ENCODE results near the gene STAB1. TPM values are rescaled to one million over a fixed set of nuclear protein-coding genes. Genes with fewer than 3 reads are reported as not detected.

The STAB1 gene
- total and polyA plus RNA-seq, 2 experiments from 2014 or later: 0.90 to 1.9 TPM

DNA sequence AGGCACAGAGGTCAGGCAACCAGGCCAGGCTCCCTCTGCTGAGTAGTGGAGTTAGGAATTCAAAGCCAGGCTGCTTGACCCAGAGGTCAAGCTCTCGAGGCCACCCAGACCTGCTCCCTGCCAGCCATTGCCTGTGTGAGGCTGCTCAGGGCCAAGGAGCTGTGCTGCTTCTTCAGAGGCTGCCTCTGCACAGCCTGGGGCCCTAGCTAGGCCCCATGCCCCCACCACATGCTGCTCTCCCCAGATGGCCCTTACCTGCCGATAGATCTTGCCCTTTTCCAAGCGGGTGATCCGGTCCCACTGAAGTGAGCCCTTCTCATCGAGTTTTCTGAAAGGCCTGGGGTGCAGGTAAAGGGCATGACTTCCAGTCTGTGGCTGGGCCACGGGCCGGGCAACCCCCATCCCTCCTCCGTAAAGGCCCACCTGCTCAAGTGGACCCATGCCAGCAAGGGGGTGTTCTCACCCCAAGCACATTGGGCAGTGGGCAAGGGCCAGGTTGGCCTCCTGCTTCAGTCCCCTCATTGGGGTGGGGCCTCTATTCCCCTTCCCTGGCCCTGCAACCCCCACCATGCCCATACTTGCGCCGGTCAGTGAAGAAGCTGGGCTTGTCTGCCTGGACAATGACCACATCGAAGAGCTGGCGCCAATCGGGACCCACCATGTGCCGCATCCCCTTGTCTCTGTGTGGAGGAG, 32.0 kb downstream of the STAB1 start:
- TF ChIP-seq, protein P1, sequence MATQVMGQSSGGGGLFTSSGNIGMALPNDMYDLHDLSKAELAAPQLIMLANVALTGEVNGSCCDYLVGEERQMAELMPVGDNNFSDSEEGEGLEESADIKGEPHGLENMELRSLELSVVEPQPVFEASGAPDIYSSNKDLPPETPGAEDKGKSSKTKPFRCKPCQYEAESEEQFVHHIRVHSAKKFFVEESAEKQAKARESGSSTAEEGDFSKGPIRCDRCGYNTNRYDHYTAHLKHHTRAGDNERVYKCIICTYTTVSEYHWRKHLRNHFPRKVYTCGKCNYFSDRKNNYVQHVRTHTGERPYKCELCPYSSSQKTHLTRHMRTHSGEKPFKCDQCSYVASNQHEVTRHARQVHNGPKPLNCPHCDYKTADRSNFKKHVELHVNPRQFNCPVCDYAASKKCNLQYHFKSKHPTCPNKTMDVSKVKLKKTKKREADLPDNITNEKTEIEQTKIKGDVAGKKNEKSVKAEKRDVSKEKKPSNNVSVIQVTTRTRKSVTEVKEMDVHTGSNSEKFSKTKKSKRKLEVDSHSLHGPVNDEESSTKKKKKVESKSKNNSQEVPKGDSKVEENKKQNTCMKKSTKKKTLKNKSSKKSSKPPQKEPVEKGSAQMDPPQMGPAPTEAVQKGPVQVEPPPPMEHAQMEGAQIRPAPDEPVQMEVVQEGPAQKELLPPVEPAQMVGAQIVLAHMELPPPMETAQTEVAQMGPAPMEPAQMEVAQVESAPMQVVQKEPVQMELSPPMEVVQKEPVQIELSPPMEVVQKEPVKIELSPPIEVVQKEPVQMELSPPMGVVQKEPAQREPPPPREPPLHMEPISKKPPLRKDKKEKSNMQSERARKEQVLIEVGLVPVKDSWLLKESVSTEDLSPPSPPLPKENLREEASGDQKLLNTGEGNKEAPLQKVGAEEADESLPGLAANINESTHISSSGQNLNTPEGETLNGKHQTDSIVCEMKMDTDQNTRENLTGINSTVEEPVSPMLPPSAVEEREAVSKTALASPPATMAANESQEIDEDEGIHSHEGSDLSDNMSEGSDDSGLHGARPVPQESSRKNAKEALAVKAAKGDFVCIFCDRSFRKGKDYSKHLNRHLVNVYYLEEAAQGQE (IDR thresholded peaks at IDR 0.05; ENCODE audit: unreplicated experiment): no peak
- TF ChIP-seq ZNF331 (CRISPR knock-in tag; IDR thresholded peaks at IDR 0.05; ENCODE audit: low read depth) (no peak), NANOG (IDR thresholded peaks at IDR 0.05; ENCODE audit: borderline replicate concordance) (no peak), CREB1 (CRISPR knock-in tag; IDR thresholded peaks at IDR 0.05; ENCODE audit: low read depth) (no peak), ZNF462 (CRISPR knock-in tag; IDR thresholded peaks at IDR 0.05) (no peak), STAT1 (IDR thresholded peaks at IDR 0.05; ENCODE audit: unreplicated experiment) (no peak), CTCF (conservative IDR thresholded peaks at IDR 0.05; ENCODE audit: low read depth in 2 of 2) (no peak), EZH2 (IDR thresholded peaks at IDR 0.05; ENCODE audit: low read depth, unreplicated experiment) (no peak), POLR2AphosphoS5 (IDR thresholded peaks at IDR 0.05; ENCODE audit: low read depth) (no peak), JUNB (IDR thresholded peaks at IDR 0.05; ENCODE audit: unreplicated experiment) (no peak), EZH2phosphoT487 (IDR thresholded peaks at IDR 0.05; ENCODE audit: unreplicated experiment) (no peak), ZNF114 (CRISPR knock-in tag; IDR thresholded peaks at IDR 0.05) (no peak), ETS1 (IDR thresholded peaks at IDR 0.05) (no peak)
- Histone ChIP-seq H4K20me1 (replicated peaks; ENCODE audit: insufficient read depth) (peaks cover 11% of the 10 kb centered on the region), H2AFZ (no peak overlapping the region), H3K9me2 (ENCODE audit: insufficient read depth) (no peaks in the 10 kb centered on the region), H3K4me2 (no peak overlapping the region), H3K36me3 (ENCODE audit: insufficient read depth) (peaks cover 10% of the 10 kb centered on the region; the same call in 1 of the 2 replicates), H3K4me1 (ENCODE audit: insufficient read depth) (peaks cover 7% of the 10 kb centered on the region), H3K79me2 (replicated peaks; ENCODE audit: insufficient read depth) (peaks cover 23% of the 10 kb centered on the region), H3K4me3 (no peak overlapping the region), H3K27me3 (ENCODE audit: insufficient read depth) (no peaks in the 10 kb centered on the region), H3F3A (replicated peaks; ENCODE audit: low read depth) (no peaks in the 10 kb centered on the region), H3K27ac (ENCODE audit: low read depth) (no peak overlapping the region)
- H3K4me1 Mint-ChIP-seq: peaks cover 5% of the 10 kb centered on the region; the same call in 2 of the 3 replicates
- H3K9me3 Mint-ChIP-seq: no peaks in the 10 kb centered on the region
- ATAC-seq (no peak), DNase-seq (ENCODE audit: low spot score) (no peak)
- H3K27me3 Mint-ChIP-seq (ENCODE audit: insufficient read depth, low read depth, poor library complexity): peaks cover 8% of the 10 kb centered on the region
- H3K4me3 Mint-ChIP-seq: no peak overlapping the region
- peaks cover 53% of the 10 kb centered on the region for H3K36me3 Mint-ChIP-seq (ENCODE audit: low read depth)
- H3K27ac Mint-ChIP-seq: no peak overlapping the region
